Measurements from ENCODE around the gene STARD9. TPM values are rescaled to one million over a fixed set of nuclear protein-coding genes. Genes with fewer than 3 reads are reported as not detected.

STARD9 gene
- total and polyA plus RNA-seq, 2 of the 13 experiments (the other 11 are each of a cell fraction or from before 2014, with no cell fraction given) = 5.3 to 7.5 TPM

DNA sequence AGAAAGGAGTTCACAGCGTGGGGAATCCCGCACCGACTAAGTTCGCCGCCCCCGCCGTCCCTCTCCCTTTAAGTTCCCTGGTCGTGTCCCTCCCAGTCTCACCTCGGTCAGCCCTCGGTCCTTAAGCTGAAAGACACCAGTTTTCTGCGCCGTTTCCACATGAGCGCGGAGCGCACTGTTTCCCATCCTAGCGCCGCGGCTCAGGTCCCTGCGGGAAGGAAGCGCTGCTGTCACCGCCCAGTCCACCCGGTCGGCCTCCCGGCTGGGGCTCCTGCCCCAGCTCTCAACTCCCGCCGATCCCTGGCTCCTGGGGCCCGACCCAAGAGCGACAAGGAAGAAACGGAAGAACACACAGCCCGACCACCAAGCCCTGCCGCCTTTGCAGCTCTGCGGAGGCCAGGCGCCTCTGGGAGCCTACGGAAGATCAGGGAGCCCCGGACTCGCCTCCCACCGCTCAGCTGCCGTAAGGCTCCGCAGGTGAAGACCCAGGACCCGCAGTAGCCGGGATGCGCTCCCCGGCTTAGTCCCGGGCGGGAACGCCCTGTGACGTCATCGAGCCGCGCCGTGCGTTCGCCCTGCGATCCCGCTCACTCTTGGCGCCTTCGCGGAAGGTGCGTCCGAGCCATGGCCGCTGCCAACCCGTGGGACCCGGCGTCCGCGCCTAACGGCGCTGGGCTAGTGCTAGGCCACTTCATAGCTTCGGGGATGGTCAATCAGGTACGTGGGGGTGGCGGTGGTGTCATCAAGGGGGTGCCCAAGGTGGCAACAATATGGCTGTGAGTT is 27.0 kb upstream of the STARD9 start, which contains the start of the genes HAUS2 and LRRC57 (continued):
- TF ChIP-seq ZNF644 (CRISPR knock-in tag; IDR thresholded peaks at IDR 0.05; ENCODE audit: low read depth) = no peak
- no peak for TF ChIP-seq TRIM24 (CRISPR knock-in tag; IDR thresholded peaks at IDR 0.05)
- TF ChIP-seq RARG (CRISPR knock-in tag; IDR thresholded peaks at IDR 0.05; ENCODE audit: low read depth) = no peak
- peak; percentile 26; the same call in 1 of the 2 replicates for TF ChIP-seq FOXC1 (CRISPR knock-in tag; IDR thresholded peaks at IDR 0.05; ENCODE audit: borderline replicate concordance)
- TF ChIP-seq, protein P1, sequence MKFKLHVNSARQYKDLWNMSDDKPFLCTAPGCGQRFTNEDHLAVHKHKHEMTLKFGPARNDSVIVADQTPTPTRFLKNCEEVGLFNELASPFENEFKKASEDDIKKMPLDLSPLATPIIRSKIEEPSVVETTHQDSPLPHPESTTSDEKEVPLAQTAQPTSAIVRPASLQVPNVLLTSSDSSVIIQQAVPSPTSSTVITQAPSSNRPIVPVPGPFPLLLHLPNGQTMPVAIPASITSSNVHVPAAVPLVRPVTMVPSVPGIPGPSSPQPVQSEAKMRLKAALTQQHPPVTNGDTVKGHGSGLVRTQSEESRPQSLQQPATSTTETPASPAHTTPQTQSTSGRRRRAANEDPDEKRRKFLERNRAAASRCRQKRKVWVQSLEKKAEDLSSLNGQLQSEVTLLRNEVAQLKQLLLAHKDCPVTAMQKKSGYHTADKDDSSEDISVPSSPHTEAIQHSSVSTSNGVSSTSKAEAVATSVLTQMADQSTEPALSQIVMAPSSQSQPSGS (CRISPR knock-in tag; IDR thresholded peaks at IDR 0.05) = peak; percentile 96
- TF ChIP-seq ZBTB7B (CRISPR knock-in tag; IDR thresholded peaks at IDR 0.05) = peak; percentile 83; the same call in 1 of the 2 replicates
- 0 out of 2 replicates have a peak, but pooled peaks have one; percentile 29 for TF ChIP-seq KLF11 (CRISPR knock-in tag; IDR thresholded peaks at IDR 0.05)
- TF ChIP-seq KLF12 (CRISPR knock-in tag; IDR thresholded peaks at IDR 0.05; ENCODE audit: borderline replicate concordance) = peak; percentile 95
- TF ChIP-seq ZNF253 (CRISPR knock-in tag; IDR thresholded peaks at IDR 0.05; ENCODE audit: borderline replicate concordance) = no peak
- no peak for TF ChIP-seq ONECUT2 (CRISPR knock-in tag; IDR thresholded peaks at IDR 0.05)
- no peak for TF ChIP-seq FOXM1 (CRISPR knock-in tag; IDR thresholded peaks at IDR 0.05)
- no peak for TF ChIP-seq ZNF431 (CRISPR knock-in tag; IDR thresholded peaks at IDR 0.05; ENCODE audit: borderline replicate concordance, low read depth)
- TF ChIP-seq, protein P2, sequence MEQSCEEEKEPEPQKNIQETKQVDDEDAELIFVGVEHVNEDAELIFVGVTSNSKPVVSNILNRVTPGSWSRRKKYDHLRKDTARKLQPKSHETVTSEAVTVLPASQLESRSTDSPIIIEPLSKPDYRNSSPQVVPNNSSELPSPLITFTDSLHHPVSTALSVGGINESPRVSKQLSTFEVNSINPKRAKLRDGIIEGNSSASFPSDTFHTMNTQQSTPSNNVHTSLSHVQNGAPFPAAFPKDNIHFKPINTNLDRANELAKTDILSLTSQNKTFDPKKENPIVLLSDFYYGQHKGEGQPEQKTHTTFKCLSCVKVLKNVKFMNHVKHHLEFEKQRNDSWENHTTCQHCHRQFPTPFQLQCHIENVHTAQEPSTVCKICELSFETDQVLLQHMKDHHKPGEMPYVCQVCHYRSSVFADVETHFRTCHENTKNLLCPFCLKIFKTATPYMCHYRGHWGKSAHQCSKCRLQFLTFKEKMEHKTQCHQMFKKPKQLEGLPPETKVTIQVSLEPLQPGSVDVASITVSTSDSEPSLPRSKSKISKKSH (CRISPR knock-in tag; IDR thresholded peaks at IDR 0.05; ENCODE audit: borderline replicate concordance) = no peak; the same call in none of the 2 replicates
- no peak for TF ChIP-seq NR1H2 (CRISPR knock-in tag; IDR thresholded peaks at IDR 0.05; ENCODE audit: borderline replicate concordance, low read depth)
- TF ChIP-seq CENPT (CRISPR knock-in tag; IDR thresholded peaks at IDR 0.05; ENCODE audit: low read depth) = no peak
- TF ChIP-seq PAF1 (CRISPR knock-in tag; IDR thresholded peaks at IDR 0.05) = no peak
- peak; percentile 71; the same call in 1 of the 2 replicates for TF ChIP-seq NAIF1 (CRISPR knock-in tag; IDR thresholded peaks at IDR 0.05; ENCODE audit: borderline replicate concordance)
- TF ChIP-seq SIX4 (CRISPR knock-in tag; IDR thresholded peaks at IDR 0.05) = no peak
- 0 out of 2 replicates have a peak, but pooled peaks have one; percentile 37 for TF ChIP-seq GLI4 (CRISPR knock-in tag; IDR thresholded peaks at IDR 0.05; ENCODE audit: borderline replicate concordance)
- TF ChIP-seq ZNF180 (CRISPR knock-in tag; IDR thresholded peaks at IDR 0.05; ENCODE audit: borderline replicate concordance, low read depth) = 0 out of 2 replicates have a peak, but pooled peaks have one; percentile 58
- peak; percentile 65 for TF ChIP-seq FOSL2 (CRISPR knock-in tag; IDR thresholded peaks at IDR 0.05)
- peak; percentile 91; the same call in 1 of the 2 replicates for TF ChIP-seq KDM5B (CRISPR knock-in tag; IDR thresholded peaks at IDR 0.05; ENCODE audit: borderline replicate concordance)
- TF ChIP-seq ZNF607 (CRISPR knock-in tag; IDR thresholded peaks at IDR 0.05; ENCODE audit: borderline replicate concordance) = peak; percentile 77
- TF ChIP-seq ZNF496 (CRISPR knock-in tag; IDR thresholded peaks at IDR 0.05; ENCODE audit: insufficient replicate concordance) = no peak
- no peak for TF ChIP-seq ZNF17 (CRISPR knock-in tag; IDR thresholded peaks at IDR 0.05)
- peak; percentile 53 for TF ChIP-seq ZEB1 (IDR thresholded peaks at IDR 0.05; ENCODE audit: insufficient replicate concordance, low read depth)
- TF ChIP-seq MTF1 (CRISPR knock-in tag; IDR thresholded peaks at IDR 0.05) = no peak
- peak; percentile 93; the same call in 1 of the 2 replicates for TF ChIP-seq ZNF44 (CRISPR knock-in tag; IDR thresholded peaks at IDR 0.05)
